Fibroblast of skin of left quadriceps (primary cell): ENCODE results near the gene EDN1.
"Not testable (repeated sequence)": the region's sequence is repeated elsewhere in the genome, so short reads cannot be mapped to it uniquely, and the experiment has no call there.

ENCODE experiments used
- DNase-seq, 2 experiments: peaks; one replicate each; pipeline ENCODE4 v3.0.0-alpha.2; 2013; ENCODE audit warnings: low read depth in 2 of 2

The EDN1 gene

GRCh38 chr6:12294851-12295536, 4.8 kb downstream of the EDN1 start:
- DNase-seq: no peak

GRCh38 chr6:12295558-12296254, 5.5 kb downstream of the EDN1 start:
- DNase-seq: no peak

- peak; percentile 80 to 82 for DNase-seq
Measured at GRCh38 chr6:12296255-12296573, 6.1 kb downstream of the EDN1 start.

- no peak for DNase-seq
Measured at GRCh38 chr6:12296604-12297003, 6.4 kb downstream of the EDN1 start.

- DNase-seq: no peak
Measured at GRCh38 chr6:12297363-12298016, 7.3 kb downstream of the EDN1 start.

- DNase-seq: no peak
Measured at GRCh38 chr6:12298017-12298978, 8.1 kb downstream of the EDN1 start.

GRCh38 chr6:12298995-12299394, 8.8 kb downstream of the EDN1 start:
- no peak for DNase-seq

GRCh38 chr6:12301018-12301417, 10.9 kb downstream of the EDN1 start:
- DNase-seq: no peak

- DNase-seq: no peak
Measured at GRCh38 chr6:12304487-12304886, 14.3 kb downstream of the EDN1 start.

- no peak for DNase-seq
Measured at GRCh38 chr6:12309070-12309469, 18.9 kb downstream of the EDN1 start.

GRCh38 chr6:12311106-12311505, 20.9 kb downstream of the EDN1 start:
- DNase-seq: no peak

- DNase-seq: peak in 1 of 2 experiments; percentile 61
Measured at GRCh38 chr6:12312736-12313135, 22.6 kb downstream of the EDN1 start.

GRCh38 chr6:12313306-12313991, 23.3 kb downstream of the EDN1 start:
- no peak for DNase-seq

- DNase-seq: no peak
Measured at GRCh38 chr6:12313992-12314589, 23.9 kb downstream of the EDN1 start.

- no peak for DNase-seq
Measured at GRCh38 chr6:12314751-12315150, 24.6 kb downstream of the EDN1 start.

GRCh38 chr6:12315292-12316081, 25.3 kb downstream of the EDN1 start:
- DNase-seq: no peak

GRCh38 chr6:12318749-12319148, 28.6 kb downstream of the EDN1 start:
- DNase-seq: no peak

- not testable (repeated sequence) for DNase-seq
Measured at GRCh38 chr6:12320074-12320473, 29.9 kb downstream of the EDN1 start.

- DNase-seq: peak; percentile 11 to 13
Measured at GRCh38 chr6:12324099-12324498, 33.9 kb downstream of the EDN1 start.

GRCh38 chr6:12324748-12325147, 34.6 kb downstream of the EDN1 start:
- DNase-seq: no peak
